MM.1S (cell line): ENCODE measurements around the gene KIAA1958.

Experiments
- DNase-seq: peaks from one replicate; pipeline ENCODE4 v3.0.0-alpha.2; 2015
- H2AFZ ChIP-seq: fragments of 300-600 bp; sonication (generic); 2 replicates; pipeline ENCODE4 v1.6.0; 2016; ENCODE audit warnings: antibody characterized with exemption, low read length
- H3F3A ChIP-seq: fragments of 300-600 bp; sonication (generic); 2 replicates; pipeline ENCODE4 v1.6.1; 2016; ENCODE audit warnings: mild to moderate bottlenecking, antibody characterized with exemption, low read length, moderate library complexity, mixed read lengths; ENCODE audit not compliant: insufficient read depth
- H3K27ac ChIP-seq: fragments of 300-600 bp; sonication (generic); 2 replicates; pipeline ENCODE4 v1.5.1; 2016; ENCODE audit warnings: mild to moderate bottlenecking, low read length
- H3K27me3 ChIP-seq: fragments of 300-600 bp; sonication (generic); replicated peaks from 2 replicates; pipeline ENCODE4 v1.6.0; 2016; ENCODE audit warnings: low read length; ENCODE audit not compliant: insufficient read depth
- H3K36me3 ChIP-seq: fragments of 300-600 bp; sonication (generic); replicated peaks from 2 replicates; pipeline ENCODE4 v1.6.1; 2016; ENCODE audit warnings: mild to moderate bottlenecking, low read length, mixed read lengths; ENCODE audit not compliant: insufficient read depth
- H3K4me1 ChIP-seq: fragments of 300-600 bp; sonication (generic); 2 replicates; pipeline ENCODE4 v1.6.1; 2016; ENCODE audit warnings: low read length, mixed read lengths
- H3K4me2 ChIP-seq: fragments of 300-600 bp; sonication (generic); 2 replicates; pipeline ENCODE4 v1.6.0; 2016; ENCODE audit warnings: low read depth, low read length
- H3K4me3 ChIP-seq: fragments of 300-600 bp; sonication (generic); 2 replicates; pipeline ENCODE4 v1.5.1; 2016; ENCODE audit warnings: low read length, mixed read lengths
- H3K79me2 ChIP-seq: fragments of 300-600 bp; sonication (generic); 2 replicates; pipeline ENCODE4 v1.6.1; 2016; ENCODE audit warnings: mixed run types, low read length, mixed read lengths
- H3K9ac ChIP-seq: fragments of 300-600 bp; sonication (generic); 2 replicates; pipeline ENCODE4 v1.6.1; 2016; ENCODE audit warnings: low read length, mixed read lengths
- H3K9me2 ChIP-seq: fragments of 300-600 bp; sonication (generic); replicated peaks from 2 replicates; pipeline ENCODE4 v1.6.1; 2016; ENCODE audit warnings: mild to moderate bottlenecking, low read length, mixed read lengths; ENCODE audit not compliant: insufficient read depth
- H3K9me3 ChIP-seq: fragments of 300-600 bp; sonication (generic); replicated peaks from 2 replicates; pipeline ENCODE4 v1.6.1; 2016; ENCODE audit warnings: mild to moderate bottlenecking, low read length, mixed read lengths; ENCODE audit not compliant: insufficient read depth
- H4K20me1 ChIP-seq: fragments of 300-600 bp; sonication (generic); 2 replicates; pipeline ENCODE4 v1.6.1; 2016; ENCODE audit warnings: mild to moderate bottlenecking, low read length, moderate library complexity, mixed read lengths; ENCODE audit not compliant: insufficient read depth
- CTCF ChIP-seq: fragments of 300-600 bp; sonication (generic); IDR thresholded peaks from 2 replicates; pipeline ENCODE4 v1.5.1; 2016; ENCODE audit warnings: antibody characterized with exemption, low read length, mixed read lengths
- EZH2 ChIP-seq: fragments of 300-600 bp; sonication (generic); optimal IDR thresholded peaks from 2 replicates; pipeline ENCODE3; 2017; ENCODE audit warnings: low read depth, mild to moderate bottlenecking, antibody characterized with exemption, low read length, mixed read lengths
- EZH2phosphoT487 ChIP-seq: fragments of 300-600 bp; sonication (generic); IDR thresholded peaks from 2 replicates; pipeline ENCODE4 v1.6.1; 2018; ENCODE audit warnings: antibody characterized with exemption, low read length

The KIAA1958 gene

GRCh38 chr9:112487008-112487798 lies 576 bp downstream of the KIAA1958 start:
- H3K79me2 ChIP-seq: peaks cover 32% of the 10 kb centered on the region
- H2AFZ ChIP-seq: peak overlapping the region; percentile 73
- H3K27ac ChIP-seq: no peak overlapping the region

DNA sequence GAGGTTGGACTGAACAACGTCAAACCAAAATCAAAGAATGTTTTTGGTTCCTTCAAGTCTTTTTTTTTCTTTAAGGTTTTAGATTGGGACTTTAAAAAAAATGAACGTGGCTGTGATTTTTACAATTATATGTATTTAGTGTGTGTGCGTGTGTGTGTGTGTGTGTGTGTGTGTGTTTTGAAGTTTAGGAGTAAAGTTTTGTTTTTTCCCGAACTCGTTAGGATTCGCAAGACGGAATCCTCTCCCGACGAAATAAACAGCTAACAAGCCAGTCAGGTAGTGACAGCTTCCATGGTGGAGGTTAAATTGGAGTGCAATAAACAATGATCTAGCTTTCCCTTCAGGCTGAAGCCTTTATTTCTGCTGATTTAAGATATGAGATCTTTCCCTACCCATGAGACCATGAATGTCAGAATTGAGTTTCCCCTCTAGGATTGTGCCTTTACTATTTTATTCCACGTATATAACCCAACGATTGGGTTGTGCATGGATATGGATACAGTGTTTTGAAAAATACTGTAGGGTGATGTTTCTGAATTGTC lies 1.2 kb downstream of the KIAA1958 start:
- TF ChIP-seq CTCF (no peak), EZH2 (no peak)
- peaks cover 32% of the 10 kb centered on the region for H3K79me2 ChIP-seq
- peaks cover 7% of the 10 kb centered on the region; the same call in 1 of the 2 replicates for H3K4me1 ChIP-seq
- no peak for DNase-seq
- H3K9me3 ChIP-seq: no peaks in the 10 kb centered on the region
- H3K27me3 ChIP-seq: no peaks in the 10 kb centered on the region
- no peaks in the 10 kb centered on the region for H4K20me1 ChIP-seq
- H3K27ac ChIP-seq: no peak overlapping the region
- H3K4me3 ChIP-seq: peak overlapping the region; percentile 60
- no peaks in the 10 kb centered on the region for H3K36me3 ChIP-seq
- H3K9me2 ChIP-seq: no peaks in the 10 kb centered on the region
- H2AFZ ChIP-seq: peak overlapping the region; percentile 68
- H3K9ac ChIP-seq: peak overlapping the region; percentile 41; the same call in 1 of the 2 replicates
- H3K4me2 ChIP-seq: peak overlapping the region; percentile 48
- H3F3A ChIP-seq: no peaks in the 10 kb centered on the region

More at GRCh38 chr9:112487008-112487798, 576 bp downstream of the KIAA1958 start:
- Histone ChIP-seq H3K4me1 (peaks cover 7% of the 10 kb centered on the region; the same call in 1 of the 2 replicates), H3K36me3 (no peaks in the 10 kb centered on the region), H3K27me3 (no peaks in the 10 kb centered on the region), H4K20me1 (no peaks in the 10 kb centered on the region), H3K9me3 (no peaks in the 10 kb centered on the region), H3K9me2 (no peaks in the 10 kb centered on the region), H3F3A (no peaks in the 10 kb centered on the region), H3K4me2 (peak overlapping the region; percentile 48), H3K4me3 (peak overlapping the region; percentile 60), H3K9ac (peak overlapping the region; percentile 52; the same call in 1 of the 2 replicates)
- no peak for TF ChIP-seq EZH2
- no peak for TF ChIP-seq EZH2phosphoT487
- TF ChIP-seq CTCF: no peak
- peak; percentile 56 for DNase-seq

GRCh38 chr9:112489039-112489546 lies 2.5 kb downstream of the KIAA1958 start:
- H3K4me2 ChIP-seq: no peak overlapping the region
- TF ChIP-seq CTCF (no peak), EZH2 (no peak), EZH2phosphoT487 (no peak)
- no peaks in the 10 kb centered on the region for H3K9me3 ChIP-seq
- H3K4me3 ChIP-seq: no peak overlapping the region
- no peak for DNase-seq
- H3K4me1 ChIP-seq: peaks cover 7% of the 10 kb centered on the region; the same call in 1 of the 2 replicates
- 0 out of 2 replicates have a peak, but pooled peaks cover 5% of the 10 kb centered on the region for H3K36me3 ChIP-seq
- no peak overlapping the region for H3K9ac ChIP-seq
- H3K27me3 ChIP-seq: no peaks in the 10 kb centered on the region
- H3F3A ChIP-seq: no peaks in the 10 kb centered on the region
- no peaks in the 10 kb centered on the region for H3K9me2 ChIP-seq
- H3K79me2 ChIP-seq: peaks cover 32% of the 10 kb centered on the region
- H4K20me1 ChIP-seq: no peaks in the 10 kb centered on the region
- H3K27ac ChIP-seq: no peak overlapping the region
- no peak overlapping the region for H2AFZ ChIP-seq
